ENCODE results near the gene TAS1R1. TPM values are rescaled to one million over a fixed set of nuclear protein-coding genes. Genes with fewer than 3 reads are reported as not detected.

Gene TAS1R1
- total RNA-seq, 4 donors from 2014 or later, result not detected

GRCh38 chr1:6593810-6594209 is 38.7 kb downstream of the TAS1R1 start:
- intact Hi-C loops (cut with DNase I; ENCODE audit: low total_unique reads), result no loop called here
- no peaks in the 10 kb centered on the region for H3K27me3 ChIP-seq
- H3K4me1 ChIP-seq, result peaks cover 12 to 21% of the 10 kb centered on the region in 2 donors
- H3K9me3 ChIP-seq, result no peaks in the 10 kb centered on the region
- H3K36me3 ChIP-seq, result no peaks in the 10 kb centered on the region
- H3K4me3 ChIP-seq, result no peak overlapping the region
- TF ChIP-seq POLR2A (IDR thresholded peaks at IDR 0.05), result no peak
- no peak for TF ChIP-seq CTCF (IDR thresholded peaks at IDR 0.05)
- H3K27ac ChIP-seq, result no peak overlapping the region
- no peak for DNase-seq

- intact Hi-C loops (cut with DNase I; ENCODE audit: low total_unique reads), result no loop called here
- TF ChIP-seq POLR2A (IDR thresholded peaks at IDR 0.05), result no peak
- TF ChIP-seq CTCF (IDR thresholded peaks at IDR 0.05), result no peak
- no peak overlapping the region for H3K27ac ChIP-seq
Observed at GRCh38 chr1:6594977-6595740, 40.1 kb downstream of the TAS1R1 start.

GRCh38 chr1:6596351-6596750 is 41.2 kb downstream of the TAS1R1 start:
- TF ChIP-seq CTCF (IDR thresholded peaks at IDR 0.05), result no peak
- TF ChIP-seq POLR2A (IDR thresholded peaks at IDR 0.05), result no peak
- Histone ChIP-seq H3K27ac (peak overlapping the region in 1 of 2 donors; percentile 11), H3K36me3 (no peaks in the 10 kb centered on the region), H3K27me3 (no peaks in the 10 kb centered on the region), H3K4me3 (no peak overlapping the region), H3K9me3 (no peaks in the 10 kb centered on the region), H3K4me1 (peaks cover 15 to 31% of the 10 kb centered on the region in 2 donors)
- intact Hi-C loops (cut with DNase I; ENCODE audit: low total_unique reads), result no loop called here
- no peak for DNase-seq

More at GRCh38 chr1:6594977-6595740, 40.1 kb downstream of the TAS1R1 start:
- H3K4me1 ChIP-seq, result peaks cover 15 to 31% of the 10 kb centered on the region in 2 donors
- no peak overlapping the region for H3K4me3 ChIP-seq
- H3K36me3 ChIP-seq, result no peaks in the 10 kb centered on the region
- DNase-seq, result no peak
- no peaks in the 10 kb centered on the region for H3K9me3 ChIP-seq
- no peaks in the 10 kb centered on the region for H3K27me3 ChIP-seq

GRCh38 chr1:6596886-6597776 is 42.0 kb downstream of the TAS1R1 start:
- peak overlapping the region in 1 of 2 donors; percentile 11 for H3K27ac ChIP-seq
- no peaks in the 10 kb centered on the region for H3K9me3 ChIP-seq
- no peaks in the 10 kb centered on the region for H3K36me3 ChIP-seq
- TF ChIP-seq POLR2A (IDR thresholded peaks at IDR 0.05), result no peak
- TF ChIP-seq CTCF (IDR thresholded peaks at IDR 0.05), result no peak
- DNase-seq, result no peak
- H3K4me3 ChIP-seq, result no peak overlapping the region
- peaks cover 15 to 31% of the 10 kb centered on the region in 2 donors for H3K4me1 ChIP-seq
- intact Hi-C loops (cut with DNase I; ENCODE audit: low total_unique reads), result no loop called here
- H3K27me3 ChIP-seq, result no peaks in the 10 kb centered on the region

GRCh38 chr1:6597777-6598131 is 42.6 kb downstream of the TAS1R1 start:
- Histone ChIP-seq H3K4me1 (peaks cover 15 to 31% of the 10 kb centered on the region in 2 donors), H3K9me3 (no peaks in the 10 kb centered on the region), H3K36me3 (no peaks in the 10 kb centered on the region), H3K27me3 (no peaks in the 10 kb centered on the region), H3K27ac (peak overlapping the region; percentile 5 to 17), H3K4me3 (no peak overlapping the region)
- intact Hi-C loops (cut with DNase I; ENCODE audit: low total_unique reads), result no loop called here
- DNase-seq, result no peak
- TF ChIP-seq CTCF (IDR thresholded peaks at IDR 0.05), result no peak
- TF ChIP-seq POLR2A (IDR thresholded peaks at IDR 0.05), result no peak
